Activated CD8-positive, alpha-beta memory T cell treated with anti-CD3 and anti-CD28 coated beads for 36 hours (primary cell): Measurements from ENCODE around the gene OR13F1. TPM values are rescaled to one million over a fixed set of nuclear protein-coding genes. Genes with fewer than 3 reads are reported as not detected.
"Not testable (repeated sequence)": the region's sequence is repeated elsewhere in the genome, so short reads cannot be mapped to it uniquely, and the experiment has no call there.

Source experiments
- CTCF ChIA-PET: fragments of 350-600 bp; sonication (Branson Sonifier 250); formaldehyde crosslinking; loops from one replicate; lab custom pipeline; 2021; ENCODE audit warnings: antibody characterized with exemption; lab: Charles Lee
- POLR2A ChIA-PET: fragments of 350-600 bp; sonication (Branson Sonifier 250); formaldehyde crosslinking; loops from one replicate; lab custom pipeline; 2021; ENCODE audit warnings: antibody characterized with exemption; lab: Charles Lee
- total RNA-seq, 2 experiments: library from RNA; stranded (reverse); gene quantifications; one replicate each; pipeline ENCODE4 v1.2.3, GENCODE V29; 2021

Gene OR13F1
- not detected for total RNA-seq

GRCh38 chr9:104503963-104504362 is at the start of gene OR13F1:
TSS of gene OR13F1 (plus strand) at chr9:104504263. CDS start at chr9:104504263, 0 bp downstream.
- CTCF ChIA-PET, result no interaction called here
- POLR2A ChIA-PET, result no interaction called here

GRCh38 chr9:104456831-104457230 is 47.2 kb upstream of the OR13F1 start:
- CTCF ChIA-PET, result no interaction called here
- POLR2A ChIA-PET, result no interaction called here

DNA sequence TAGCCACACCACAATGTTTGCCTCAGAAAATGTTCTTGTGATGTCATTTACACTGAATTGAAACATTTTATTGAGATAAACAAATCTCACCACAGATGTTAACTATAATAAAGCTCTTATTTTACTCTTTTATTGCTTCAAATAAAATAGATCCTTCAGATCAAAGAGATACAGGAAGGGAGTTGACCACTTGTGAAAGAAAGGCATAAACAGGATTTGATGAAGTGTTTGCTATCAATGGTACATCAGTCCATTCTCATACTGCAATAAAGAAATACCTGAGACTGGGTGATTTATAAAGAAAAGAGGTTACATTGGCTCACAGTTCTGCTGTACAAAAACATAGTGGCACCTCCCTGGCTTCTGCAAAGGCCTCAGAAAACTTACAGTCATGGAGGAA is 40.2 kb upstream of the OR13F1 start:
- POLR2A ChIA-PET, result no interaction called here
- CTCF ChIA-PET, result no interaction called here

DNA sequence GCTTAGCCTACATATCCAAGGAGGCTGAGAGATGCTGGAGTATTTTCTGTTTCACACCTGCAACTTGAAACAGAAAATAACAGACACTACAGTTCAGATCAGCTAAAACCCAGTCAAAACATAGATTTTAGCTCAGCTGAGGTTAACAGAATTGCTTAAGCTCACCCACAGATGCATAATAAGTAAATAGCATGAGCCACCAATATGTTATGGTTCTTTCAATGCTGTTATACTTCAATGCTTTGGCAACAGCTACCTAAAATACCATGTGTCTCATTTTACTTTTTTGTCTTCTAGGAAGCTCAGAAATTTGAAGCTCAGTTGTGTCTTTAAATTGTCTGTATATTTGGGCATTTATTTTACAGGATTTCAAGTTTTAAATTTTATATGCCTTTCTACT is 35.8 kb upstream of the OR13F1 start:
- ChIA-PET CTCF (no interaction called here), POLR2A (no interaction called here)

DNA sequence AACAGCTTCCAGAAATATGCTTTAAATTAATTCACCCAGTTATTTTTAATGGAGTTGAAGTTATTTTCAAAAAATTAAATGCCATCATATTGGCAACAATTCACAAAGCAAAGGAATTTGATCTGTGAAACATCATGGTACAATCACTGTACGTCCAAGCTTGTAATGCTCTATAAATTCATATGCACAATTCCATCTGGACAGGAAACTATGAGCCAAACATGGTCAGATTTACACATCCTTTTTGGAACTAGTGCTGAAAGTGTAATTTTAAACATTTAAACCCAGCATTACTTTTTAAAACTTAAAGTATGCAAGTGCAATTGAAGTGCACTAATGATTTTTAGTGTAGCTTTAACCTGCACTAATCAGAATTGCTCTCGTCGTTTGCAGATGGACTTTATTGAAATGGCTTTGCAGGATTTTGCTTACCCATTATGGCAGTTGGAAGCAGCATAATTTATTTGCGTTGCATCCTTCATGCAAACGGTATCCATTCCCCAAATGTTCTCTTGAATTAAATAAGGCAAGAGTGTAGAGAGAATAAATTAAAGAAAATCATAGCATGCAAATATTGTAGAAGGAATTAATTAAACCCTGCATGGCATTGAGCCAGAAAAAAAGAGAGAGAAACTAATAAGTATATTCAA is 21.0 kb upstream of the OR13F1 start:
- POLR2A ChIA-PET, result no interaction called here
- CTCF ChIA-PET, result no interaction called here

DNA sequence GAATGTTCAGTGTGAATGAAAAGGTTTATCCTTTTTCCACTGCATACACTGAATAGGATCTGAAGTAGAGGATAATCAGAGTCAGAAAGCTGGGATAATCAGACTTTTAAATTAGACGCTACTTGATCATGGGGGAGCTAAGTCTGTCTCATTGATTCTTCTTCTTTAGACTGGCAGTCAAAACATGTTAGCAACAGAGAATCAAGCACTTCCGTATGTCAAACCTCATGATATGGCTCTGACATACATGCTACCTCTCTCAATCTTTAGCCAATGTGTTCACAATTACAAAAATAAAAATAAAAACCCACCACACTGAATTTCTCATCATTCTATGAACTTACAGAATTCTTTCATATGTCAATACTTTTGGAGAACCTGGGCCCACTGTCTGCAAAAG is 19.0 kb upstream of the OR13F1 start:
- ChIA-PET CTCF (interaction anchor here (0.6 kb wide), 1 partner anchor 75 kb away, joined by 5 read pairs; no protein-coding TSS in a partner anchor), POLR2A (no interaction called here)

GRCh38 chr9:104494808-104495207 is 9.3 kb upstream of the OR13F1 start:
- ChIA-PET CTCF (no interaction called here), POLR2A (no interaction called here)

DNA sequence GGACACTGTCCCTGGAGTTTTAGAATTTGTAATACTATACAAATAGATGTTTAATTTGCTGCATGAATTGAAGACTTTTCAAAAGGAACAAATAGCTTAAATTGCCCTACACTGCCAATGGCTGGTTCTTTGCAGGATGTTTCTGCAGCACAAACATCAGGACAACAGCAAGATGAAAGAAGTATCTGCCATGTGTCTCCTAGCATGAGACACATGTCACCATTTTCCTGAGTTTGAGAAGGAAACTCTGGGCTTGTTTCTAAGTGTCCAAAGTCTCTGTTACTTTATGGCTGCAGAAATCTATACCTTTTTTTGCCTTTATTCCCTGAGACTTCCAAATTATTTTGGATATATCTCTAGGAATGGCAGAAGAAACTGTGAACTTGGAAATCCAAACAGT is 623 bp upstream of the OR13F1 start:
- ChIA-PET POLR2A (no interaction called here), CTCF (no interaction called here)

DNA sequence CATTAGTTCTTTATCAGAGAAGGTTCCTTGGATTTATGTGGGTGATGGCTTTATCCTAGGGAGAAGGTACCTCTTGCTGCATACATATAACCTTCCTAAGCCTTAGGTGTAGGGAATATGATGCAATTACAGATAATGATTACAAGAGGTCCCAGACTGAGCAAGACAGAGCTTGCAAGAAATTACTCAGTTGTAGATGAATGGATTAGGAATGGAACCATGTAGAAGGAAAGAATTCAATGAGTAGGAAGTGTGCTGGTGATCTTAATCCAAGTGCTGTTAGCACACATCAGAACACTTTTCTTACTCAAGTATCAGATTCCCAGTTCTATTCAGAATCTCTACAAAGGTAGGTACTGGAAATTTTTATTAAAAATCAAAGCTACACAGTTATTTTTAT is 2.5 kb downstream of the OR13F1 start:
- ChIA-PET CTCF (no interaction called here), POLR2A (no interaction called here)

- ChIA-PET CTCF (no interaction called here), POLR2A (no interaction called here)
These were observed 10.8 kb downstream of the OR13F1 start for GRCh38 chr9:104514901-104515300.

DNA sequence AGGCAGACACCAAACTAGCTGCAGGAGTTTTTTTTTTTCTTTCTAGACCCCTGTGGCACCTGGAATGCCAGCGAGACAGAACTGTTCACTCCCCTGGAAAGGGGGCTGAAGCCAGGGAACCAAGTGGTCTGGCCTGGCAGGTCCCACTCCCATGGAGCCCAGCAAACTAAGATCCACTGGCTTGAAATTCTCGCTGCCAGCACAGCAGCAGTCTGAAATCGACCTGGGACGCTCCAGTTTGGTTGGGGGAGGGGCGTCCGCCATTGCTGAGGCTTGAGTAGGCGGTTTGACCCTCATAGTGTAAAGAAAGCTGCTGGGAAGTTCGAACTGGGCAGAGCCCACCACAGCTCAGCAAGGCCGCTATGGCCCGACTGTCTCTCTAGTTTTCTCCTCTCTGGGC is 16.2 kb downstream of the OR13F1 start:
- CTCF ChIA-PET, POLR2A ChIA-PET: not testable (repeated sequence)

DNA sequence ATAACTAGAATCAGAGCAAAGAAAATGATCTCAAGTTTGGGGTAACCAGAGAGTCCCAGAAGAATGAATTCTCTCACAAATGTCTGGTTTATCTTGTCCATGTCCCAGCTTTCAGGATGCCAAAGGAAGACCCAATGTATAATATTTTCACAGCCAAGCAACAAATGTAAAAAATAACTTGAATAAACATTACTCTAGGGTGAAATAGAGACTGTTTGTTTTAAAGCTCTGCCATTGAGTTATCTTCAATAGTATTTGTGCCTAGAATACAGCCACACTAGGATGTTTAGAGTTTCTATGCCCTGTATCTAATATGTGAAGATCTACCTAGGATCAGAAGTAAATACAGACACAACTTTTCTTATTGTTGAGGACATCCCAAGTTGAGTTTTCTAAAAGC is 23.0 kb downstream of the OR13F1 start, which contains the start of gene OR13C4:
Gene OR13C4 (minus strand): TSS at position 101 of the 400 bp plus-strand sequence. CDS start 0 bp downstream, at position 101.
- CTCF ChIA-PET, result no interaction called here
- POLR2A ChIA-PET, result no interaction called here

GRCh38 chr9:104536756-104537155 is 32.7 kb downstream of the OR13F1 start, which contains the start of gene OR13C3:
TSS of gene OR13C3 (minus strand) at chr9:104536856. CDS start at chr9:104536723, 133 bp downstream.
- ChIA-PET CTCF (no interaction called here), POLR2A (no interaction called here)

DNA sequence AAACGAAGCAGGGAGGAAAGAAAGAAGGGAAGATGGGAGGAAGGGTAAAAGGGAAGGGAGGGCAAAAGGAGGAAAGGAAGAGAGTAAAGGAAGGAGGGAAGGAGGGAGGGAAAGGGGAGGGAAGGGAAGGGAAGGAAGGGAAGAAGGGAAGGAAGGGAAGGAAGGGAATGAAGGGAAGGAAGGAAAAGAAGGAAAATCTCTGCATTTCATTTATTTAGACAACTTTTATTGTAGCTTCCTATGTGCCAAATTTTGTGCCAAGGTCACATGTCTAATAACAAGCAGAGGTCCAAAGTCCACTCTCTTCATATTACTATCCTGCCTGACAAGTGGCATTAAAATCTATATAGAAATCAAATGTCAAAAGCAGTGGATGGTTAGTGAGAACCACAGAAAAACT is 35.2 kb downstream of the OR13F1 start:
- CTCF ChIA-PET, result no interaction called here

GRCh38 chr9:104544644-104545043 is 40.6 kb downstream of the OR13F1 start:
- POLR2A ChIA-PET, result no interaction called here
- CTCF ChIA-PET, result no interaction called here

More for the DNA sequence above, 35.2 kb downstream of the OR13F1 start:
- POLR2A ChIA-PET, result no interaction called here

DNA sequence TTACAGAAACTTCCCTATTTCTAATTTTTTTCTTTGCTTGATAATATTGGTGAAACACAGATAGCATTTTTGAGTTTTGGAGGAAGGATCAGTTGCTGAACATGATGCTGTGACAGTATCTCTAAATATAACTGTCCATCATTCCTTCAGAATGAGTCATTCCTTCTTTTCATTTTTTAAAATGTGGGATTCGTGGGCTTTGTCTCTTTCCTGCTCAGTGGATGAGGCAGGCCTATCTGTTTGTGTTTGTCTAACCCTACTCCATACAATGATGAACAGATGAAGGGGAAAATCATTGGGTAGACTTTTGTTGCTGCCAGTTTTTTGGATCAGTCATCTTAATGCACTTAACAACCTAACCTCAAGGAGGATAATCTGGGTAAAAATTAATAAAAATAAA is 49.2 kb downstream of the OR13F1 start:
- CTCF ChIA-PET, result no interaction called here

More for the DNA sequence above, 49.2 kb downstream of the OR13F1 start:
- POLR2A ChIA-PET, result no interaction called here

Other genes with a start within 250 kb of the OR13F1 start
- not detected for gene OR13C4, start 22.9 kb downstream of the OR13F1 start, total RNA-seq
- not detected for gene OR13C3, start 32.6 kb downstream of the OR13F1 start, total RNA-seq
- not detected for gene OR13C8, start 64.9 kb downstream of the OR13F1 start, total RNA-seq
- gene OR13C5, start 95.2 kb downstream of the OR13F1 start, total RNA-seq, result not detected
- gene OR13C2, start 101.4 kb downstream of the OR13F1 start, total RNA-seq, result not detected
- not detected for gene OR13C9, start 113.9 kb downstream of the OR13F1 start, total RNA-seq
- gene OR13D1, start 190.3 kb downstream of the OR13F1 start, total RNA-seq, result not detected
- 10 to 100 TPM in 1 of 2 experiments, 1 to 10 TPM in 1; 9.9 to 10.4 TPM for gene NIPSNAP3A, start 243.4 kb downstream of the OR13F1 start, total RNA-seq